GM13977 (cell line): ENCODE measurements around the gene DDTL.
"Not testable (repeated sequence)": the region's sequence is repeated elsewhere in the genome, so short reads cannot be mapped to it uniquely, and the experiment has no call there.

Experiments used
- DNase-seq: peaks from one replicate; pipeline ENCODE4 v3.0.0; 2012; ENCODE audit warnings: low spot score
- in situ Hi-C: fragments of 300-500 bp; cut with MboI; formaldehyde crosslinking; loops from one replicate; pipeline ENCODE4 v1.12.0; 2022; ENCODE audit warnings: low sequenced_read_pairs, low pct_unique_long_range_greater_than_20kb, mixed read lengths, inconsistent platforms; ENCODE audit not compliant: unreplicated experiment
- TF ChIP-seq, protein P1 (sequence below): IDR thresholded peaks from 2 replicates; pipeline ENCODE4 v1.5.1; 2012; ENCODE audit warnings: mild to moderate bottlenecking, control low read depth; ENCODE audit not compliant: insufficient read depth; ENCODE audit errors: extremely low read depth, missing control alignments

The DDTL gene

GRCh38 chr22:23966568-23966967 is at the start of gene DDTL:
DDTL (plus strand) TSS chr22:23966888; CDS start chr22:23966915, 27 bp downstream.
- DNase-seq, in situ Hi-C loops: not testable (repeated sequence)

DNA sequence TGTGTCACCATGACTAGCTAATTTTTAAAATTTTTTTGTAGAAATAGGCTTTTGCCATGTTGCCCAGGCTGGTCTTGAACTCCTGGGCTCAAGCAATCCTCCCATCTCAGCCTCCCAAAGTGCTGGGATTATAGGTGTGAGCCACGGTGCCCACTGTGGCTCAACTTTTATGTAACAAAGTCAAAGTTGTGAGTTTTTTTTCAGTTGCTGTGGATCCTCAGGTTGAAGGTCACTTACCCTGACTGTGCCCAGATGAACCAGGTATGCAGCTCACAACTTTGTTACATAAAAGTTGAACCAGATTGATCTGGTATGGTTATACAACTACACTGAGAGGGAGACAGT is 46.4 kb upstream of the DDTL start:
- DNase-seq, in situ Hi-C loops: not testable (repeated sequence)

DNA sequence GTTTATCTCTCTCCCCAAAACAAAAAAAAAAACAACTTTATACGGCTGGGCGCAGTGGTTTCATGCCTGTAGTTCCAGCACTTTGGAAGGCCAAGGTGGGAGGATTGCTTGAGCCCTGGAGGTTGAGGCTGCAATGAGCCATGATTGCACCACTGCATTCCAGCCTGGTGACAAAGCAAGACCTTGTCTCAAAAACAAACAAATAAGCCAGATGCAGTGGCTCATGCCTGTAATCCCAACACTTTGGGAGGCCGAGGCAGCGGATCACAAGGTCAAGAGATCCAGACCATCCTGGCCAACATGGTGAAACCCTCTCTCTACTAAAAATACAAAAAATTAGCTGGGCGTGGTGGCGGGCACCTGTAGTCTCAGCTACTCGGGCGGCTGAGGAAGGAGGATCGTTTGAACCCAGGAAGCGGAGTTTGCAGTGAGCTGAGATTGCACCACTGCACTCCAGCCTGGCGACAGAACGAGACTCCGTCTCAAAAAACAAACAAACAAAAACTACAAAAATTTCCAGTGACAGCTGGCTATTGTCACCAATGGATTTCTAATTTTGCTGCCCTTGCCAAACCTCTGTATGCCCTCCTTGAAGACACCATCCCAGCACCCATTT is 45.0 kb upstream of the DDTL start:
- DNase-seq, in situ Hi-C loops: not testable (repeated sequence)

GRCh38 chr22:23922921-23923320 is 43.8 kb upstream of the DDTL start:
- DNase-seq, result no peak

GRCh38 chr22:23925020-23925606 is 41.6 kb upstream of the DDTL start:
- TF ChIP-seq, protein P1, sequence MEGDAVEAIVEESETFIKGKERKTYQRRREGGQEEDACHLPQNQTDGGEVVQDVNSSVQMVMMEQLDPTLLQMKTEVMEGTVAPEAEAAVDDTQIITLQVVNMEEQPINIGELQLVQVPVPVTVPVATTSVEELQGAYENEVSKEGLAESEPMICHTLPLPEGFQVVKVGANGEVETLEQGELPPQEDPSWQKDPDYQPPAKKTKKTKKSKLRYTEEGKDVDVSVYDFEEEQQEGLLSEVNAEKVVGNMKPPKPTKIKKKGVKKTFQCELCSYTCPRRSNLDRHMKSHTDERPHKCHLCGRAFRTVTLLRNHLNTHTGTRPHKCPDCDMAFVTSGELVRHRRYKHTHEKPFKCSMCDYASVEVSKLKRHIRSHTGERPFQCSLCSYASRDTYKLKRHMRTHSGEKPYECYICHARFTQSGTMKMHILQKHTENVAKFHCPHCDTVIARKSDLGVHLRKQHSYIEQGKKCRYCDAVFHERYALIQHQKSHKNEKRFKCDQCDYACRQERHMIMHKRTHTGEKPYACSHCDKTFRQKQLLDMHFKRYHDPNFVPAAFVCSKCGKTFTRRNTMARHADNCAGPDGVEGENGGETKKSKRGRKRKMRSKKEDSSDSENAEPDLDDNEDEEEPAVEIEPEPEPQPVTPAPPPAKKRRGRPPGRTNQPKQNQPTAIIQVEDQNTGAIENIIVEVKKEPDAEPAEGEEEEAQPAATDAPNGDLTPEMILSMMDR, result no peak
- in situ Hi-C loops, result no loop called here
- no peak for DNase-seq

More at GRCh38 chr22:23922921-23923320, 43.8 kb upstream of the DDTL start:
- in situ Hi-C loops, result no loop called here
- TF ChIP-seq, protein P1, result no peak

- no peak for DNase-seq
- TF ChIP-seq, protein P1, result no peak
- in situ Hi-C loops, result no loop called here
These were observed 40.1 kb upstream of the DDTL start for GRCh38 chr22:23926561-23926960.

GRCh38 chr22:23938328-23939016 is 28.2 kb upstream of the DDTL start:
- TF ChIP-seq, protein P1, result no peak
- DNase-seq, result no peak
- in situ Hi-C loops, result no loop called here

- TF ChIP-seq, protein P1, result no peak
- in situ Hi-C loops, result no loop called here
- DNase-seq, result no peak
These were observed 27.7 kb upstream of the DDTL start for GRCh38 chr22:23939017-23939357.

DNA sequence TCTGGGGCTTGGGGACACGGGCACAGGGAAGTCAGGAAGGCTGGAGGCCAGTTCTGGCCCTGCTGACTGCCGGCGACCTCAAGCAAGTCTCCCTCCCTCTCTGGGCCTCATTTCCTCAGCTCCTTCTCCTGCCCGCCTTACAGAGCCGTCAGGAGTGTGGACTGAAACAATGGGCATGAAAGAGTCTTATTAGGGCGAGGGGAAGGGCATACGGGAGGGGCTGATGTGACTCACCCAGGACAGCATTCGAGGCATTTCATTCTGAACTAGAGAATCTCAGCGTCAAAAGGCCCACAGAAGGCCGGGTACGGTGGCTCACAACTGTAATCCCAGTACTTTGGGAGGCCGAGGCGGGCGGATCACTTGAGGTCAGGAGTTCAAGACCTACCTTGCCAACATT is 26.5 kb upstream of the DDTL start:
- DNase-seq, in situ Hi-C loops: not testable (repeated sequence)

- in situ Hi-C loops, result not testable (repeated sequence)
These were observed 19.3 kb upstream of the DDTL start for GRCh38 chr22:23947391-23947790.

GRCh38 chr22:23949764-23950163 is 16.9 kb upstream of the DDTL start:
- in situ Hi-C loops, DNase-seq: not testable (repeated sequence)

More at GRCh38 chr22:23947391-23947790, 19.3 kb upstream of the DDTL start:
- not testable (repeated sequence) for DNase-seq

GRCh38 chr22:23951383-23951782 is 15.3 kb upstream of the DDTL start:
- in situ Hi-C loops, DNase-seq: not testable (repeated sequence)
